Inflammatory macrophage treated with lipopolysaccharide for 4 hours (primary cell): ENCODE measurements around the gene RNF145.
A peak's percentile ranks its signal among the peaks of the same experiment; 100 is the strongest.

Experiments used
- DNase-seq: peaks from one replicate; pipeline ENCODE4 v3.0.0-alpha.2; 2020

RNF145 gene

DNA sequence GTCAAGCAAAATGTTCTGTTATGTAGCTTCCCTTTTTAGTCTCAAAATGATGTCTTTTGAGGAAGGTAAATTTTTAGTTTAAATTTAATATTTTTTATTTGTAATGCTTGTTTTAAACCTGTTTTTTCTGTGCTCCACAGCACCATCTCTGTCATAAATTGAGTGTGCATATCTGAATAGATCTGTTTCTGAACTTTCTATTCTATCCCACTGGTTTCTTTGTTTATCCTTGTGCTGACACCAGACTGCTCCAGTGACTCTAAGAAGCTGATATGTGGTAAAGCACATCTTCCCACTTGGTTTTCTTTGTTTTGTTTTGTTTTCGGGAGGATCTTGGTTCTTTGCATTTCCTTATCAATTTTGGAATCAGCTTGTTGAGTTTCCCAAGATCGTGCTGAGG is 7.1 kb upstream of the RNF145 start:
- no peak for DNase-seq

- DNase-seq, result no peak
Observed at GRCh38 chr5:159215886-159216285, 6.5 kb upstream of the RNF145 start.

GRCh38 chr5:159214486-159215271 is 5.3 kb upstream of the RNF145 start:
- DNase-seq, result no peak

- no peak for DNase-seq
Observed at GRCh38 chr5:159212657-159213462, 3.5 kb upstream of the RNF145 start.

DNA sequence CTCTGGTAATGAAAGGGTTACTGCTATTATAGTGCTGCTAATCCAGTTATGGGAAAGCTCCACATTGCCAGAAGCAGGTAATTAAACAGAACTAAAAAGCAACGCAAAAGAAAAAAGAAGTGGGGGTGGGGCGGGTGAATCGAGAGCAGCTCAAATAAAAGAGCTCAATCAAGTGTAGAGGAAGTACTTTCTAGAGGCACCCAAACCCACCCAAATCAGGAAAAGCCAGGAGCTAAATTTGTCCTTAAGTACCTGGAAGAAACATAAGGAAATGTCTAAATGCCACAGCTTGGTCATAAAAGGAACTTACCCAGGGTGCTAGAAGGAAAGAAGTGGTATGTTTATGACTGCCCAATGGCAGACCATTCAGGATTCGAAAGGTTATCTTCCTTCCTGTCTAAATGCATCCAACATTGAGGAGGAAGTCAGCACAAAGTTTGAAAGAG is 2.4 kb upstream of the RNF145 start:
- no peak for DNase-seq

DNA sequence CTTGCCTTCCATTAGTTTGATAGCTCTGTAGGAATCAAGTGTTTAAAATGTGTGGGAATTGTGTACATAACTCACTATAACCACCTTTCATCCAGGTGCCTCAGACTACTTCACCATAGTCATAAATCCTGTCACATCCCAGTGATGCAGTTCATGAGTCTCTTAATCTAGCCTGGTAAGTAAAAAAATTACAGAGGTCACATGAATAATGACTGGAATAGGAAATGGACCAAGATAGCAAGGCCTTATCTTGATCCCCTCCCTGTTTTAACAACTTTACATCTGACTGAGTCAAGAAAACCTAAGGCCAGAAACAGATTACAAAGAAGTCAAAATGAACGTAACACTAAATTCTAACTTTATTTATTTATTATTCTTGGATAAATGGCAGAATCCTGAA is 1.5 kb upstream of the RNF145 start:
- no peak for DNase-seq

DNA sequence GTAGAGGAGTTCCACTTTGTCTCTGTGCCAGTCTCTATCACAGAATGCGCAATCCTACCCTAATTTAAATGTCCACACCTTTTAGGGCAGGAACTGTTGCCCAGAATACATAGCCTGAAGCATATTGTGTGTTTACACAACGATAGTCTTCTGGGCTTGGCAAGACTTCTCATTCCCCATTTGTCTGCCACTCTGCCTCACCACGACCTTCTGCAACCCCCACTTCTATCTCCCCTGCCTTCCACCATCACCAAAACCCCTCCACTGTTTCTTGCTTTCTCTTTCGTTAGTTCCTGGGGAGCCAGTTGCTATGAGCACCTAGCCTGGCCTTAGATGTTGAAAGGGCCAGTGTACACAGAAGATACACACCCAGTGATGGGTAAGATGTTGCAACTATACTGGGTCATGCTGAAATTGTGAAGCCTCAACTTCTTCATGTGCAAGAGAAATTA is 883 bp upstream of the RNF145 start:
- DNase-seq, result peak; percentile 85

GRCh38 chr5:159208514-159209437 is 577 bp downstream of the RNF145 start:
- DNase-seq, result no peak

GRCh38 chr5:159207686-159208513 is 1.5 kb downstream of the RNF145 start:
- DNase-seq, result peak; percentile 65

DNA sequence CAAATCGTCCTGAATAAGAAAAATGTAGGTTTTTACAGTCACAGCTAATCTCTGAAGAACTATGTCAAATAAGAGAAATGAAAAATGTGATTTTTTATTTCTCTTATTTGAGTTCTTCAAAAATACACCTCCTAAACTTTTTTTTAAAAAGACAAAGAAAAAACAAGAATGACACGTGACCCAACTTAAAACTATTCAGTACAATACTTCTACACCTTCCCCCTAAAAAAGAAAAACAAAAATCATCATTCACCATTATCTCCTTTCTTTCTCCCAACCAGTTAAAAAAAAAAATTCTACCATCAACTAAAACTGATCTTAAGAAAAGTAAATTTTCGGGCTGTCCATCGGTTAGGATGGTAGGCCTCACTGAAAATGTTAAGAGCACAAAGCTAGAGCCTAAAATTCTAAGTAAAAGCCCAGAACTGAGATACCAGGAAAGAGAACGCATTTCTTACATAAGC is 2.1 kb downstream of the RNF145 start:
- DNase-seq, result no peak

DNA sequence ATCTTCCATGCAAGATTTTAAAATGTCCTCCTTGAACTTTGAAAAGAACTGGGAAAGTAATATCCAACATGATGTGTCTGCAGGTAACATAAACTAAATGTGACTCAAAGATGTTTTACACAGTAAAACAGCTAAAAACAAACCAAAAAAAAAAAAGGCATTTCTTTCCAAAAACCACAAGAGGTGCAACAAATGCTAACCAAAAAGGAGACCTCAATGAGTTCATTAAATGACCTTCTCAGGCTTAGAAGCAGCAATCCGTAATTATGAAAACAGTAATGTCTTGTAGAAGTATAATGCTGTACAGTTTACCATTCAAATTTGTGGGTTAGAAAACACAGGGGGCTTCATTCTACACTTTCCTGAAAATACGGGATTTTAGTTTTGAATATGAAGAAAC is 2.5 kb downstream of the RNF145 start:
- no peak for DNase-seq

GRCh38 chr5:159206368-159206767 is 3.0 kb downstream of the RNF145 start:
- no peak for DNase-seq

DNA sequence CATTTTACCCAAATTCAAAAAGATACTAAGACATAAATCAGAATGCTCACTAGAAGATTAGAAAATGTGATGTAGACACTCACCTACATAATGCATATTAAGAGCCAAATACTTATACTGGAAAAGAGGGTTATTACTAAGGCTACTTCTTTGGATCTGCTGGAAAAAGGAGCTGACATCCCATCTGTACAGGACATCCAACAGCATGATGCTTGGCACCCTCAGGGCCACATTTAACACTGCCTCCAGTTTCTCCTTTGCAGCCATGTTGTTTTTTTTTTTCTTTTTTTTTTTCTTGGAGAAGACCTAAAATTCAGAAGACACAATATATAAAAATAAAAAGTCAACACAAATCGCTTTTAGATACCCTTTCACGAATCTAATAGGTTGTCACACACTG is 6.0 kb downstream of the RNF145 start:
- no peak for DNase-seq

- DNase-seq, result no peak
Observed at GRCh38 chr5:159202151-159202550, 7.2 kb downstream of the RNF145 start.

GRCh38 chr5:159199780-159200179 is 9.6 kb downstream of the RNF145 start:
- no peak for DNase-seq

DNA sequence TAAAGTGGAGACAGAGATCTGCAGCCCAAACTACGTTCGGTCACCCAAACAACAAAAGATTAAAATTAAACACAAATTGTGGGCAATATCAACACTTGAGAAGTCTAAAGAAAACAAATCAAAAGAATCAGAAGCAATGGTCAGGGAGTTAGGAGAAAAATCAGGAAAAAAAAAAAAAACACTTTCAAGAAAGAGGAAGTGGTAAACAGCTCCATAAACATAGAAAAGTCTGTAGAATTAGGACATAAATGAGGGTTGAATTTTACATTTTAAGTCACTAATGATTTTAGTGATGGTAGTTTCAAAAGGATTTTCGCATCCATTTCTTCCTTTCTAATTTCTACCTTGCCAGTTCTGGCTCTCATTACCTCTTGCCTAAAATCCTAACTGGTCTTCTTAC is 10.1 kb downstream of the RNF145 start:
- no peak for DNase-seq

DNA sequence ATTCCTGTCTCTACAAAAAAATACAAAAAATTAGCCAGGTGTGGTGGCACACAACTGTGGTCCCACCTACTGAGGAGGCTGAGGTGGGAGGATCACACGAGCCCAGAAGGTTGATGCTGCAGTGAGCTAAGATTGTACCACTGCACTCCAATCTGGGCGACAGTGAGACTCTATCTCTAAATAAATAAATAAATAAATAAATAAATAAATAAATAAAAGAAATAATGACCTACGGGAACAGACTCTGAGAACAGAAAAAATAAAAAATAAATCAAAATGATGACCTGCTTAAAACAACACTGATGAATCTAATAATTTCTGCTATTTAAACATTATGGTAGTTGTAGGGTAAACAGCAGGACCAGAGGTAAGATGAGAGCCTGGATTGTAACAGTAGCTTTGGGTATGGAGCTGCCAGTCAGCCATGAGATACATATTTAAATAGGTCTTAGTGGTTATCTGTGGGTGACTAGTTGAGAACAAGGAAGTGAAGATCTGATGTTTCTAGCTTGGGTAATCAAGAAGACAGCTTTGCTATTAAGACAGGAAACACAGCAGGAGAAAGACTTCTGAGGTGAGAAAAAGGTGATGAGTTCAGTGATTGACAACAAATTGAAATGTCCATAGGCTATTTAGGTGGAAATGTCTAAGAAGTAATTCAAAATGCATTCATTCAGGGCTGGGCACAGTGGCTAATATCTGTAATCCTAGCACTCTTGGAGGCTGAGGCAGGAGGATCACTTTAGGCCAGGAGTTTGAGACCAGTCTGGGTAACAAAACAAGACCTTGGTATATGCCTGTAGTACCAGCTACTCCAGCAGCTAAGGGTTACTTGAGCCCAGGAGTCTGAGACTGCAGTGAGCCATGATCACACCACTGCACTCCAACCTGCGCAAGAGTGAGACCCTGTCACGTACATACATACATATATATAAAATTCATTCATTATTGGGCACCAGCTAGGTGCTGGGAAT is 11.0 kb downstream of the RNF145 start:
- peak; percentile 70 for DNase-seq

GRCh38 chr5:159195775-159196174 is 13.6 kb downstream of the RNF145 start:
- no peak for DNase-seq

DNA sequence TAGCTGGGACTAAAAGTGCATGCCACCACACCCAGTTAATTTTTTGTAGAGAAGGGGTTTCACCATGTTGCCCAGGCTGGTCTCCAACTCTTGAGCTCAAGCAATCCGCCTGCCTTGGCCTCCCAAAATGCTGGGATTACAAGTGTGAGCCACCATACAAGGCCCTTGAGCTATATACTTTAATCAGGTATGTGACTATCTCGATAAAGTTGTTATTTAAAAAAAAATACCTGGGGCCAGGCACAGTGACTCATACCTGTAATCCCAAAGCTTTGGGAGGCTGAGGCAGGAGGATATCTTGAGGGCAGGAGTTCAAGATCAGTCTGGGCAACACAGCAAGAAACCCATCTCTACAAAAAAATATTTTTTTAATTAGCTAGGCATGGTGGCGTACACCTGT is 19.2 kb downstream of the RNF145 start:
- DNase-seq, result no peak

DNA sequence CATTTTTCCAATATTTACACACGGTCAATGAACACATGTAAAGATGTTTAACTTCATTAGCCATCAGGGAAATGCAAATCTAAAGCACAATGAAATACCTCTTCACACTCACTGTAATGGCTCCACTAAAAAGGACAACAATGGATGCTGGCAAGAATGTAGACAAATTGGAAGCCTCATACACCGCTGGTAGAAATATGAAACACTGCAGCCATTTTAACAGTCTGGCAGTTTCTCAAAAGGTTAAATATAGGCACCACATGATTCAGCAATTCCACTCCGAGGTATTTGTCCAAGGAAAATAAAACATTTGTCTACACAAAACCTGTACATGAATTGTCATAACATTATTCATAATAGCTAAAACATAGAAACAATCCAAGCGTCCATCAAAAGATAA is 20.0 kb downstream of the RNF145 start:
- no peak for DNase-seq

- peak; percentile 80 for DNase-seq
Observed at GRCh38 chr5:159187719-159188118, 21.6 kb downstream of the RNF145 start.
